Mesendoderm (in vitro differentiated cells): ENCODE measurements around the gene EEF1E1.
A peak's percentile ranks its signal among the peaks of the same experiment; 100 is the strongest.

ENCODE experiments used
- DNase-seq: peaks from one replicate; pipeline ENCODE4 v3.0.0; 2013
- H2AK5ac ChIP-seq: 2 replicates; pipeline ENCODE4 v1.6.1; 2013; ENCODE audit warnings: low read length, inconsistent platforms
- H2BK120ac ChIP-seq: 2 replicates; pipeline ENCODE4 v1.6.1; 2013; ENCODE audit warnings: low read depth, mild to moderate bottlenecking, low read length, moderate library complexity, mixed read lengths
- H2BK15ac ChIP-seq: replicated peaks from 2 replicates; pipeline ENCODE4 v1.6.1; 2013; ENCODE audit warnings: low read depth, mild to moderate bottlenecking, moderate library complexity
- H2BK5ac ChIP-seq: 2 replicates; pipeline ENCODE4 v1.6.1; 2013; ENCODE audit warnings: low read length, inconsistent platforms
- H3K18ac ChIP-seq: 2 replicates; pipeline ENCODE4 v1.6.1; 2013; ENCODE audit warnings: mild to moderate bottlenecking, low read length, mixed read lengths
- H3K23ac ChIP-seq: one replicate; pipeline ENCODE4 v1.6.1; 2013; ENCODE audit warnings: low read length
- H3K27ac ChIP-seq: 2 replicates; pipeline ENCODE4 v1.5.1; 2013; ENCODE audit warnings: low read depth, mild to moderate bottlenecking, inconsistent platforms, low read length, moderate library complexity
- H3K27me3 ChIP-seq: 2 replicates; pipeline ENCODE4 v1.6.1; 2013; ENCODE audit warnings: low read length, control low read depth, mild to moderate bottlenecking, inconsistent platforms; ENCODE audit not compliant: insufficient read depth, poor library complexity
- H3K36me3 ChIP-seq: 2 replicates; pipeline ENCODE4 v1.6.1; 2013; ENCODE audit warnings: low read length, inconsistent platforms; ENCODE audit not compliant: control insufficient read depth, insufficient read depth
- H3K4ac ChIP-seq: one replicate; pipeline ENCODE4 v1.6.1; 2013; ENCODE audit warnings: low read depth, mild to moderate bottlenecking, low read length, moderate library complexity
- H3K4me1 ChIP-seq: 2 replicates; pipeline ENCODE4 v1.6.1; 2013; ENCODE audit warnings: low read depth, low read length, inconsistent platforms; ENCODE audit not compliant: control insufficient read depth
- H3K4me2 ChIP-seq: 2 replicates; pipeline ENCODE4 v1.6.1; 2013; ENCODE audit warnings: low read length
- H3K4me3 ChIP-seq: 2 replicates; pipeline ENCODE4 v1.5.1; 2013; ENCODE audit warnings: mild to moderate bottlenecking, low read length
- H3K56ac ChIP-seq: one replicate; pipeline ENCODE4 v1.6.1; 2013; ENCODE audit warnings: low read length
- H3K79me1 ChIP-seq: 2 replicates; pipeline ENCODE4 v1.6.1; 2013; ENCODE audit warnings: low read length, inconsistent platforms
- H3K79me2 ChIP-seq: 2 replicates; pipeline ENCODE4 v1.6.1; 2013; ENCODE audit warnings: mild to moderate bottlenecking, low read length; ENCODE audit not compliant: control insufficient read depth, insufficient read depth
- H3K9ac ChIP-seq: 2 replicates; pipeline ENCODE4 v1.6.1; 2013; ENCODE audit warnings: low read length, inconsistent platforms
- H4K5ac ChIP-seq: one replicate; pipeline ENCODE4 v1.6.1; 2013; ENCODE audit warnings: low read length
- H4K8ac ChIP-seq: one replicate; pipeline ENCODE4 v1.6.1; 2013; ENCODE audit warnings: low read depth, mild to moderate bottlenecking, control low read depth, low read length, moderate library complexity
- WGBS: extraction: QIAGEN DNeasy Blood & Tissue Kit; methylation state at CpG from one replicate; pipeline ENCODE4 v1.1.7; 2013; ENCODE audit warnings: low lambda C conversion rate, missing lambda C conversion rate; ENCODE audit not compliant: insufficient coverage; ENCODE audit errors: extremely low coverage; 5-methylcytosine and 5-hydroxymethylcytosine counted together

The EEF1E1 gene

DNA sequence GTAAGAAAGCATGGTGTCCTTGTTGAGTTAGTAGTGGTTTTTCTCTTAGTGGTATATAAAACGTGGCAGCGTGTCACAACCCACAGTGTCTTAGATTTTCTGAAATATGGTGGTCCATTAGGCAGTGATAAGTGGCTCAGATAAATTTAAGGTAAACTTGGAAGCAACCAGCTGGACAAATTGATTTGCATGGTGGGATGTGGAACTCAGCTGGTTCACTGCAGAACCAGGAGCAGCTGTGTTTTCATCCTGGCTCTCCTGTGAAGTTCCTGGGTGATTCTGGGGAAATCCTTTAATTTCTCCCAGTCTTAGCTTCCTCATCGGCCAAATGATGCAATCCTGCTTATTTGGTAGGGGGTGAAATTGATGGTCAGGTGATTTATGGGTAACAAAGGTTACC is 32.9 kb upstream of the EEF1E1 start:
- no peaks in the 10 kb centered on the region for H3K79me2 ChIP-seq
- no peak overlapping the region for H2BK15ac ChIP-seq
- H4K5ac ChIP-seq: no peak overlapping the region
- H3K79me1 ChIP-seq: no peaks in the 10 kb centered on the region
- no peak overlapping the region for H3K23ac ChIP-seq
- no peak overlapping the region for H3K4ac ChIP-seq
- no peak for DNase-seq
- H3K36me3 ChIP-seq: no peaks in the 10 kb centered on the region
- H3K4me2 ChIP-seq: no peak overlapping the region
- H3K27me3 ChIP-seq: no peaks in the 10 kb centered on the region
- H4K8ac ChIP-seq: no peak overlapping the region
- no peak overlapping the region for H2BK5ac ChIP-seq
- H3K27ac ChIP-seq: no peak overlapping the region
- H3K4me3 ChIP-seq: no peak overlapping the region
- H3K18ac ChIP-seq: no peak overlapping the region
- H2BK120ac ChIP-seq: no peak overlapping the region
- H2AK5ac ChIP-seq: no peak overlapping the region
- no peaks in the 10 kb centered on the region for H3K4me1 ChIP-seq
- WGBS: no CpG with 5 or more reads among the region's 3 CpGs
- H3K9ac ChIP-seq: no peak overlapping the region
- H3K56ac ChIP-seq: no peak overlapping the region

DNA sequence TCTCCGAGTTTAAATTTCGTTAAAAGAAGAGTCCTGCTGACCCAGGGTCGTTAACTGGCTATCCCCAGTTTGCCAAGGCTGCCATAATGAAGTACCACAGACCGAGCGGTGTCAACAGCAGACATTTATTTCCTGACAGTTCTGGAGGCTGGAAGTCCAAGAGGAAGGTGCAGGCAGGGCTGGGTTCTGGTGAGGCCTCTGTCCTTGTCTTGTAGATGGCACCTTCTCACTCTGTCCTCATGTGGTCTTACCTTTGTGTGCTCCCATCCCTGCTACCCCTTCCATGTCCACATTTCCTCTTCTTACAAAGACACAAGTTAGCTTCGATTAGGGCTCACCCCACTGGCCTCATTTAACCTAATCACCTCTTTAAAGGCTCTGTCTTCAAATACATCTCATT is 29.8 kb upstream of the EEF1E1 start:
- H2BK15ac ChIP-seq: no peak overlapping the region
- H3K56ac ChIP-seq: no peak overlapping the region
- H3K4ac ChIP-seq: no peak overlapping the region
- no peaks in the 10 kb centered on the region for H3K27me3 ChIP-seq
- no peak overlapping the region for H3K4me2 ChIP-seq
- no peaks in the 10 kb centered on the region for H3K79me1 ChIP-seq
- H3K23ac ChIP-seq: no peak overlapping the region
- H4K8ac ChIP-seq: no peak overlapping the region
- DNase-seq: no peak
- H4K5ac ChIP-seq: no peak overlapping the region
- H3K79me2 ChIP-seq: no peaks in the 10 kb centered on the region
- H3K4me3 ChIP-seq: no peak overlapping the region
- no peak overlapping the region for H3K9ac ChIP-seq
- H3K4me1 ChIP-seq: no peaks in the 10 kb centered on the region
- no peak overlapping the region for H3K27ac ChIP-seq
- H2BK120ac ChIP-seq: no peak overlapping the region
- H3K36me3 ChIP-seq: no peaks in the 10 kb centered on the region
- whole genome bisulfite sequencing: no CpG with 5 or more reads among the region's 6 CpGs
- no peak overlapping the region for H2AK5ac ChIP-seq
- no peak overlapping the region for H3K18ac ChIP-seq
- H2BK5ac ChIP-seq: no peak overlapping the region

DNA sequence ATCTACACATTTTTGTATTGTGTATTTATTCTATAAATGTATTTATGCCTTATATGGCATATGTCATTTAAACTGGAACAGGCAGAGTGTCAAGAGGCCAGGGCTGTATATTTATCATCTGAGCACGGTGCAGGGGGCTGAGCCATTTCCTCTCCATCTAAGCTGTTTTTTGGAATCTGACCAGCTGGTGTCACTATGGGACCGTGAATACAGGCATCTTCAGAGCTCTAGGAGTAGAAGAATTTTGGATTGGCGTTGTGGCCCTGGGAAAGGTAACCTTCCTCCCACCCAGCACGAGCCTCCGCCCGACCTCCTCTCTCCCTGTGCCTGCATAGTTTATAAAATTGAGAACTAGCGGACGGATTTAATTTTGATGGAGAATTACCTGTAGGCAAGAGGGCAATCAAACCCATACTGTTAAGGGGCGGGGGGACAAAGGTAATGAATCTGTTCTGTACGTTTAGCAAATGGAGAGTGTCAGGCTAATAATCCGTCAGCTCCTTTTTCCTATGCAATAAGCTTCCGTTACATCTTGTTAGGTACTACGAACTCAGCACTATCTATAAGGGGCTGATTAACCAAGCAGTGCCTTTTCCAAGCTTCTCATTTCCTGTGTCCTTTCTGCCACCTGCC is 29.0 kb upstream of the EEF1E1 start:
- DNase-seq: peak; percentile 86
- WGBS: no CpG with 5 or more reads among the region's 13 CpGs
- no peak overlapping the region for H2BK15ac ChIP-seq

DNA sequence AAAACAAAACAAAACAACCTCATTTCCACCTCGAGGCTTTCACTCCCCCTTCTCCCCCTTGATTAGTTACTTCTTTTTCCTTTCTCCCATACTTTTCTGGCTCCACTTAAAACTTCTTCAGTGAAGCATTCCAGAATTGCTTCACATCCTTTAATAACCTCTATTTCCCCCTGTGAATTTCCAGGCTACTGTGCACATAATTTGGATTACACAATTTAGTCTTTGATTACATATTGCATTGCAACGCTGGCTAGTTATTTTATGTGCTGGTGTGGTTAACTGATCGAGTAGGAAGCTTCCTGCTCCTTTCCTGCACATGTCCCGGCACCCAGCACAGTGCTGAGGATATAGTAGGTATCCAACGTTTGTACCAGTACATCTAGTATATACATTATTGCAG is 28.1 kb upstream of the EEF1E1 start:
- no peak overlapping the region for H3K18ac ChIP-seq
- H3K9ac ChIP-seq: no peak overlapping the region
- DNase-seq: no peak
- H2BK15ac ChIP-seq: no peak overlapping the region
- H4K5ac ChIP-seq: no peak overlapping the region
- no peak overlapping the region for H3K4ac ChIP-seq
- H3K4me1 ChIP-seq: no peaks in the 10 kb centered on the region
- H3K27ac ChIP-seq: no peak overlapping the region
- H4K8ac ChIP-seq: no peak overlapping the region
- H3K36me3 ChIP-seq: no peaks in the 10 kb centered on the region
- H3K23ac ChIP-seq: no peak overlapping the region
- H2BK5ac ChIP-seq: no peak overlapping the region
- H2BK120ac ChIP-seq: no peak overlapping the region
- no peak overlapping the region for H2AK5ac ChIP-seq
- H3K4me2 ChIP-seq: no peak overlapping the region
- no peaks in the 10 kb centered on the region for H3K27me3 ChIP-seq
- H3K79me2 ChIP-seq: no peaks in the 10 kb centered on the region
- H3K4me3 ChIP-seq: no peak overlapping the region
- no CpG with 5 or more reads among the region's 5 CpGs for WGBS
- no peaks in the 10 kb centered on the region for H3K79me1 ChIP-seq
- no peak overlapping the region for H3K56ac ChIP-seq

More for the DNA sequence above, 29.0 kb upstream of the EEF1E1 start:
- H3K18ac ChIP-seq: no peak overlapping the region
- no peak overlapping the region for H4K5ac ChIP-seq
- H3K23ac ChIP-seq: no peak overlapping the region
- H4K8ac ChIP-seq: no peak overlapping the region
- no peak overlapping the region for H3K4me3 ChIP-seq
- H3K27ac ChIP-seq: no peak overlapping the region
- H3K4ac ChIP-seq: no peak overlapping the region
- no peak overlapping the region for H2BK5ac ChIP-seq
- H2AK5ac ChIP-seq: no peak overlapping the region
- peak overlapping the region; percentile 2 for H3K56ac ChIP-seq
- no peaks in the 10 kb centered on the region for H3K4me1 ChIP-seq
- no peaks in the 10 kb centered on the region for H3K27me3 ChIP-seq
- H3K79me2 ChIP-seq: no peaks in the 10 kb centered on the region
- no peak overlapping the region for H3K4me2 ChIP-seq
- H3K79me1 ChIP-seq: no peaks in the 10 kb centered on the region
- H2BK120ac ChIP-seq: no peak overlapping the region
- no peak overlapping the region for H3K9ac ChIP-seq
- no peaks in the 10 kb centered on the region for H3K36me3 ChIP-seq

DNA sequence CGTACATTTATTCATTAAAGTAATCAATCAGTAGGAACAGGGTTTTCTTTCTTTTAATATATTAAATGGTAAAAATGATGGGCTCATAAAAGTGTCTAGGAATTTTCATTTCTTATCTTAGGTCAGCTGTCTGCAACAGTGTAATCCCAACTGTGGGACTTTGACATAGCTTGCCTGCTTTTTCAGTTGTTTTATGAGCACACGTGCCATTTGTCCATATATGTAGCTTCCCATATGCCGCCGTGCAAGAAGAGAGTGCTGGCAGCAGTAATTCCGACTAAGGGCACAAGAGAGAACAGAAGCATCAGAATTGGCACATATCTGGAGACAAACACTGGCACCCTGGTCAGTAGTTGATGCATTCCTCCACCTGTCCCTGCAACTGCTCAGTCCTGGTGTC is 20.9 kb upstream of the EEF1E1 start:
- no peak for DNase-seq
- H3K4me1 ChIP-seq: no peaks in the 10 kb centered on the region
- H3K27ac ChIP-seq: no peak overlapping the region
- no peak overlapping the region for H3K56ac ChIP-seq
- no peaks in the 10 kb centered on the region for H3K79me1 ChIP-seq
- no peaks in the 10 kb centered on the region for H3K79me2 ChIP-seq
- H4K8ac ChIP-seq: no peak overlapping the region
- no peaks in the 10 kb centered on the region for H3K36me3 ChIP-seq
- no peaks in the 10 kb centered on the region for H3K27me3 ChIP-seq
- no peak overlapping the region for H3K23ac ChIP-seq
- WGBS: no CpG with 5 or more reads among the region's 5 CpGs
- no peak overlapping the region for H3K18ac ChIP-seq
- H2BK15ac ChIP-seq: no peak overlapping the region
- H2BK5ac ChIP-seq: no peak overlapping the region
- no peak overlapping the region for H2BK120ac ChIP-seq
- no peak overlapping the region for H3K4ac ChIP-seq
- no peak overlapping the region for H3K4me3 ChIP-seq
- no peak overlapping the region for H3K4me2 ChIP-seq
- H3K9ac ChIP-seq: no peak overlapping the region
- H2AK5ac ChIP-seq: no peak overlapping the region
- no peak overlapping the region for H4K5ac ChIP-seq

DNA sequence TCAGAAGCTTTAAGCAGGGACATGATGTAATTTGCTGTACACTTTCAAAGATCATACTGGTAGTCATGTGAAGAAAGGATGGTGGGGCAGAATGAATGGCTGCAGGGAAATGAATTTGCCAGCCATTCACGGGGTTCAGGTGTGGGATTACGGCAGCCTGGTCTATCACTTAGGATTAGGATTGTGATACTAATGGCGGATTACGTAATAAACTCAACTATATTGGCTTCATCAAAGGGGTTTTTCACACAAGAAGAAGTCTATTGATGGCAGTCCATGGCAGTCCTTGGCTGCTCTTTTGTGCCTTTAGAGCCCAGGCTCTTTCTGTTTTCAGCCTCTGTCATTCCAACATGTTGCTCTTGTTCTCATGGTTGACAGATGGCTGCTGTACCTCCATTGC is 12.6 kb upstream of the EEF1E1 start:
- no CpG with 5 or more reads among the region's 4 CpGs for WGBS
- Histone ChIP-seq H3K27ac (no peak overlapping the region), H3K18ac (no peak overlapping the region), H2AK5ac (no peak overlapping the region), H3K23ac (no peak overlapping the region), H4K5ac (no peak overlapping the region), H3K9ac (no peak overlapping the region), H3K79me2 (no peaks in the 10 kb centered on the region), H3K36me3 (no peaks in the 10 kb centered on the region), H4K8ac (no peak overlapping the region), H2BK120ac (no peak overlapping the region), H3K27me3 (no peaks in the 10 kb centered on the region), H3K4me1 (no peaks in the 10 kb centered on the region), H3K4me3 (no peak overlapping the region), H2BK5ac (no peak overlapping the region), H3K79me1 (no peaks in the 10 kb centered on the region), H3K4me2 (no peak overlapping the region), H3K4ac (no peak overlapping the region), H3K56ac (no peak overlapping the region), H2BK15ac (no peak overlapping the region)
- DNase-seq: no peak
